Epithelial cell of prostate (primary cell): Measurements from ENCODE around the gene MIOX.
A peak's percentile ranks its signal among the peaks of the same experiment; 100 is the strongest.
"Not testable (repeated sequence)": the region's sequence is repeated elsewhere in the genome, so short reads cannot be mapped to it uniquely, and the experiment has no call there.

ENCODE experiments used
- DNase-seq: peaks from one replicate; pipeline ENCODE4 v3.0.0-alpha.2; 2011; ENCODE audit warnings: low read depth, low spot score
- H3K27ac ChIP-seq: fragments of 450-650 bp; 2 replicates; pipeline ENCODE4 v1.5.1; 2017; ENCODE audit warnings: mild to moderate bottlenecking

MIOX gene

GRCh38 chr22:50525858-50526107, 39.1 kb downstream of the MIOX start:
- H3K27ac ChIP-seq = peak overlapping the region; percentile 77
- no peak for DNase-seq

GRCh38 chr22:50526108-50526833, 39.6 kb downstream of the MIOX start:
- peak overlapping the region; percentile 77 for H3K27ac ChIP-seq
- no peak for DNase-seq

- H3K27ac ChIP-seq = peak overlapping the region; percentile 77
- no peak for DNase-seq
These were observed 40.5 kb downstream of the MIOX start for GRCh38 chr22:50526834-50527801.

- peak overlapping the region; percentile 94 for H3K27ac ChIP-seq
These were observed 41.4 kb downstream of the MIOX start for GRCh38 chr22:50527921-50528681.

GRCh38 chr22:50528682-50529415, 42.2 kb downstream of the MIOX start:
- H3K27ac ChIP-seq = peak overlapping the region; percentile 94
- DNase-seq = no peak

More at GRCh38 chr22:50527921-50528681, 41.4 kb downstream of the MIOX start:
- no peak for DNase-seq

GRCh38 chr22:50529416-50529896, 42.8 kb downstream of the MIOX start:
- H3K27ac ChIP-seq = peak overlapping the region; percentile 94
- DNase-seq = no peak

GRCh38 chr22:50529897-50530579, 43.4 kb downstream of the MIOX start, which contains the start of gene TYMP:
Gene TYMP, minus strand, starts transcription at chr22:50530012. Its CDS starts 303 bp downstream, at chr22:50529709.
- DNase-seq = no peak
- peak within 1 kb of the TSS; percentile 94 for H3K27ac ChIP-seq

GRCh38 chr22:50530580-50530876, 43.9 kb downstream of the MIOX start:
- DNase-seq = no peak
- H3K27ac ChIP-seq = peak overlapping the region; percentile 94

- no peak for DNase-seq
- H3K27ac ChIP-seq = peak overlapping the region; percentile 94
These were observed 44.4 kb downstream of the MIOX start for GRCh38 chr22:50530877-50531545.

GRCh38 chr22:50531546-50531961, 44.9 kb downstream of the MIOX start:
- DNase-seq = no peak

GRCh38 chr22:50531962-50532674, 45.5 kb downstream of the MIOX start:
- no peak for DNase-seq

More at GRCh38 chr22:50531546-50531961, 44.9 kb downstream of the MIOX start:
- H3K27ac ChIP-seq = peak overlapping the region; percentile 94

GRCh38 chr22:50532824-50533796, 46.5 kb downstream of the MIOX start:
- DNase-seq = no peak
- H3K27ac ChIP-seq = peak overlapping the region; percentile 94

More at GRCh38 chr22:50531962-50532674, 45.5 kb downstream of the MIOX start:
- H3K27ac ChIP-seq = peak overlapping the region; percentile 94

- H3K27ac ChIP-seq, DNase-seq: not testable (repeated sequence)
These were observed 47.4 kb downstream of the MIOX start for GRCh38 chr22:50533856-50534711.

- H3K27ac ChIP-seq = no peak overlapping the region
- no peak for DNase-seq
These were observed 48.5 kb downstream of the MIOX start for GRCh38 chr22:50535113-50535512.

- DNase-seq = no peak
- H3K27ac ChIP-seq = no peak overlapping the region
These were observed 49.6 kb downstream of the MIOX start for GRCh38 chr22:50536226-50536625.

GRCh38 chr22:50537765-50538164, 51.1 kb downstream of the MIOX start:
- no peak for DNase-seq
- H3K27ac ChIP-seq = peak overlapping the region; percentile 98
